ENCODE data around the gene ZCCHC3. TPM values are rescaled to one million over a fixed set of nuclear protein-coding genes. Genes with fewer than 3 reads are reported as not detected.

ZCCHC3 gene
- total and polyA plus RNA-seq, 2 donors (not counting 3 experiments of a cell fraction or from before 2014, with no cell fraction given), result 14.8 to 22.0 TPM

GRCh38 chr20:301886-302848 lies 4.8 kb downstream of the ZCCHC3 start:
- H2AFZ ChIP-seq (ENCODE audit: low read depth, low read length), result no peak overlapping the region
- peaks cover 5% of the 10 kb centered on the region for H4K20me1 ChIP-seq (replicated peaks; ENCODE audit: control insufficient read depth, extremely low read depth, insufficient read depth, low read length)
- peaks cover 34% of the 10 kb centered on the region for H3K79me2 ChIP-seq (ENCODE audit: control insufficient read depth, insufficient read depth, low read length)
- H3K4me1 ChIP-seq (ENCODE audit: control insufficient read depth, extremely low read depth, insufficient read depth, low read length), result peaks cover 26% of the 10 kb centered on the region
- no peak overlapping the region for H3K4me2 ChIP-seq (ENCODE audit: insufficient read depth, low read length)
- H3K4me3 ChIP-seq (replicated peaks in 1 of 3; ENCODE audit: insufficient read depth in 1 of 3, low read depth in 1 of 3, low read length in 3 of 3), result no peak overlapping the region
- no peaks in the 10 kb centered on the region for H3K27me3 ChIP-seq (ENCODE audit: control insufficient read depth in 2 of 2, insufficient read depth in 2 of 2, low read length in 2 of 2)
- no peaks in the 10 kb centered on the region for H3K36me3 ChIP-seq (ENCODE audit: control insufficient read depth in 2 of 2, extremely low read depth in 1 of 2, insufficient read depth in 2 of 2, low read length in 2 of 2)
- H3K9me3 ChIP-seq (replicated peaks; ENCODE audit: control insufficient read depth, insufficient read depth, low read length), result no peaks in the 10 kb centered on the region
- no peak for TF ChIP-seq MYC (IDR thresholded peaks at IDR 0.05; ENCODE audit: low read depth, low read length)
- no peak for TF ChIP-seq FOS (IDR thresholded peaks at IDR 0.05; ENCODE audit: borderline replicate concordance, insufficient read depth, low read length)
- no peak for TF ChIP-seq GATA2 (IDR thresholded peaks at IDR 0.05; ENCODE audit: insufficient read depth, insufficient read length, low read depth, low read length)
- no peak for TF ChIP-seq POLR2A (IDR thresholded peaks at IDR 0.05; ENCODE audit: low read depth, low read length)
- no peak for TF ChIP-seq EZH2 (IDR thresholded peaks at IDR 0.05; ENCODE audit: borderline replicate concordance, low read depth, low read length, severe bottlenecking)
- TF ChIP-seq JUN (IDR thresholded peaks at IDR 0.05; ENCODE audit: borderline replicate concordance, insufficient read depth, insufficient read length, low read depth), result no peak
- TF ChIP-seq, protein P1, sequence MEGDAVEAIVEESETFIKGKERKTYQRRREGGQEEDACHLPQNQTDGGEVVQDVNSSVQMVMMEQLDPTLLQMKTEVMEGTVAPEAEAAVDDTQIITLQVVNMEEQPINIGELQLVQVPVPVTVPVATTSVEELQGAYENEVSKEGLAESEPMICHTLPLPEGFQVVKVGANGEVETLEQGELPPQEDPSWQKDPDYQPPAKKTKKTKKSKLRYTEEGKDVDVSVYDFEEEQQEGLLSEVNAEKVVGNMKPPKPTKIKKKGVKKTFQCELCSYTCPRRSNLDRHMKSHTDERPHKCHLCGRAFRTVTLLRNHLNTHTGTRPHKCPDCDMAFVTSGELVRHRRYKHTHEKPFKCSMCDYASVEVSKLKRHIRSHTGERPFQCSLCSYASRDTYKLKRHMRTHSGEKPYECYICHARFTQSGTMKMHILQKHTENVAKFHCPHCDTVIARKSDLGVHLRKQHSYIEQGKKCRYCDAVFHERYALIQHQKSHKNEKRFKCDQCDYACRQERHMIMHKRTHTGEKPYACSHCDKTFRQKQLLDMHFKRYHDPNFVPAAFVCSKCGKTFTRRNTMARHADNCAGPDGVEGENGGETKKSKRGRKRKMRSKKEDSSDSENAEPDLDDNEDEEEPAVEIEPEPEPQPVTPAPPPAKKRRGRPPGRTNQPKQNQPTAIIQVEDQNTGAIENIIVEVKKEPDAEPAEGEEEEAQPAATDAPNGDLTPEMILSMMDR (IDR thresholded peaks at IDR 0.05; ENCODE audit: extremely low read depth in 1 of 2, insufficient read depth in 1 of 2, low read depth in 1 of 2, low read length in 2 of 2), result no peak
- TF ChIP-seq MAX (IDR thresholded peaks at IDR 0.05; ENCODE audit: insufficient read depth, insufficient read length), result no peak
- no peak for TF ChIP-seq POLR2AphosphoS5 (IDR thresholded peaks at IDR 0.05; ENCODE audit: insufficient read depth, low read depth, low read length)
- DNase-seq (ENCODE audit: low read depth, low spot score) (no peak), FAIRE-seq (no peak)
- BruUV-seq (replicated peaks), result no TSS peak
- no peak overlapping the region for H3K27ac ChIP-seq (ENCODE audit: insufficient read depth, low read depth, low read length)
- H3K9me1 ChIP-seq (replicated peaks; ENCODE audit: control insufficient read depth, extremely low read depth, insufficient read depth, low read length), result no peaks in the 10 kb centered on the region
- intact Hi-C loops (cut with micrococcal nuclease) (no loop called here), dilution Hi-C loops (cut with MboI; ENCODE audit: extremely low pct_ligation_motif_present, low sequenced_read_pairs) (no loop called here)
- ChIA-PET CTCF (interaction anchor here (1.0 to 6.2 kb wide), 3 partner anchors 14 to 27 kb away, joined by 3 to 42 read pairs (median 39); partner anchors contain the start of gene SOX12), POLR2A (interaction anchor here (0.6 kb wide), 1 partner anchor 78 kb away, joined by 5 read pairs; the partner anchor contains the start of gene TRIB3)
- H3K9ac ChIP-seq (replicated peaks; ENCODE audit: extremely low read depth, insufficient read depth, low read length), result no peak overlapping the region

All from endothelial cell of umbilical vein (primary cell).